Activated CD8-positive, alpha-beta memory T cell treated with anti-CD3 and anti-CD28 coated beads, Interleukin-2, amount 10 ng/mL, durations not matched to agents 7 days and 5 days (primary cell): Measurements from ENCODE around the gene WNK2. TPM values are rescaled to one million over a fixed set of nuclear protein-coding genes. Genes with fewer than 3 reads are reported as not detected.

Experiments used
- ATAC-seq: fragments of 150-1000 bp; cut with Tn5 transposase; one replicate; pipeline ENCODE4 v1.10.0; 2021; ENCODE audit warnings: moderate library complexity
- CTCF ChIA-PET: fragments of 350-600 bp; sonication (Branson Sonifier 250); formaldehyde crosslinking; loops from one replicate; lab custom pipeline; 2021; ENCODE audit warnings: antibody characterized with exemption; lab: Charles Lee
- DNase-seq: peaks from one replicate; pipeline ENCODE4 v3.0.0-alpha.2; 2020
- H3K27ac Mint-ChIP-seq: one replicate; pipeline ENCODE4 v1.8.0; 2021; ENCODE audit warnings: mild to moderate bottlenecking, mixed read lengths
- H3K27me3 Mint-ChIP-seq: one replicate; pipeline ENCODE4 v1.8.0; 2021; ENCODE audit warnings: mixed read lengths
- H3K36me3 Mint-ChIP-seq: one replicate; pipeline ENCODE4 v1.8.0; 2021; ENCODE audit warnings: mild to moderate bottlenecking, mixed read lengths
- H3K4me1 Mint-ChIP-seq: one replicate; pipeline ENCODE4 v1.8.0; 2021; ENCODE audit warnings: mixed read lengths
- H3K4me3 Mint-ChIP-seq: one replicate; pipeline ENCODE4 v1.8.0; 2021; ENCODE audit warnings: mild to moderate bottlenecking, moderate library complexity, mixed read lengths
- H3K9me3 Mint-ChIP-seq: one replicate; pipeline ENCODE4 v1.8.0; 2022; ENCODE audit warnings: low read depth, mixed read lengths
- total RNA-seq, 2 experiments: library from RNA; stranded (reverse); gene quantifications; one replicate each; pipeline ENCODE4 v1.2.3, GENCODE V29; 2021

WNK2 gene
- total RNA-seq, 2 experiments from 2014 or later = not detected

GRCh38 chr9:93184432-93185265 is 710 bp downstream of the WNK2 start:
- H3K27me3 Mint-ChIP-seq = peaks cover 60% of the 10 kb centered on the region
- H3K4me3 Mint-ChIP-seq = no peak overlapping the region
- ATAC-seq (peak; percentile 40), DNase-seq (no peak)
- no peaks in the 10 kb centered on the region for H3K36me3 Mint-ChIP-seq
- H3K27ac Mint-ChIP-seq = no peak overlapping the region
- peaks cover 4% of the 10 kb centered on the region for H3K4me1 Mint-ChIP-seq
- H3K9me3 Mint-ChIP-seq = no peaks in the 10 kb centered on the region
- CTCF ChIA-PET = no interaction called here

GRCh38 chr9:93185266-93186214 is 1.6 kb downstream of the WNK2 start:
- CTCF ChIA-PET = no interaction called here
- H3K9me3 Mint-ChIP-seq = no peaks in the 10 kb centered on the region
- DNase-seq = no peak
- peaks cover 4% of the 10 kb centered on the region for H3K4me1 Mint-ChIP-seq
- no peaks in the 10 kb centered on the region for H3K36me3 Mint-ChIP-seq
- ATAC-seq = no peak
- H3K4me3 Mint-ChIP-seq = no peak overlapping the region
- H3K27me3 Mint-ChIP-seq = peaks cover 53% of the 10 kb centered on the region
- no peak overlapping the region for H3K27ac Mint-ChIP-seq

GRCh38 chr9:93186215-93186945 is 2.4 kb downstream of the WNK2 start:
- Mint-ChIP-seq H3K27me3 (peaks cover 46% of the 10 kb centered on the region), H3K36me3 (no peaks in the 10 kb centered on the region), H3K9me3 (no peaks in the 10 kb centered on the region), H3K27ac (no peak overlapping the region), H3K4me1 (peaks cover 4% of the 10 kb centered on the region), H3K4me3 (no peak overlapping the region)
- CTCF ChIA-PET = no interaction called here
- ATAC-seq (no peak), DNase-seq (no peak)

GRCh38 chr9:93187047-93187446 is 3.1 kb downstream of the WNK2 start:
- peaks cover 43% of the 10 kb centered on the region for H3K27me3 Mint-ChIP-seq
- no peak overlapping the region for H3K27ac Mint-ChIP-seq
- no peaks in the 10 kb centered on the region for H3K36me3 Mint-ChIP-seq
- CTCF ChIA-PET = no interaction called here
- H3K9me3 Mint-ChIP-seq = no peaks in the 10 kb centered on the region
- no peak for DNase-seq
- ATAC-seq = no peak
- no peak overlapping the region for H3K4me3 Mint-ChIP-seq
- peaks cover 4% of the 10 kb centered on the region for H3K4me1 Mint-ChIP-seq

- Mint-ChIP-seq H3K27ac (no peak overlapping the region), H3K4me1 (peaks cover 4% of the 10 kb centered on the region), H3K4me3 (no peak overlapping the region), H3K9me3 (no peaks in the 10 kb centered on the region), H3K27me3 (peaks cover 38% of the 10 kb centered on the region), H3K36me3 (no peaks in the 10 kb centered on the region)
- ATAC-seq (no peak), DNase-seq (no peak)
- CTCF ChIA-PET = no interaction called here
These were observed 3.6 kb downstream of the WNK2 start for GRCh38 chr9:93187574-93187973.

- no peaks in the 10 kb centered on the region for H3K9me3 Mint-ChIP-seq
- CTCF ChIA-PET = no interaction called here
- no peak for DNase-seq
- no peaks in the 10 kb centered on the region for H3K4me1 Mint-ChIP-seq
- no peaks in the 10 kb centered on the region for H3K36me3 Mint-ChIP-seq
- H3K27me3 Mint-ChIP-seq = peaks cover 27% of the 10 kb centered on the region
- no peak overlapping the region for H3K4me3 Mint-ChIP-seq
- ATAC-seq = no peak
- H3K27ac Mint-ChIP-seq = no peak overlapping the region
These were observed 4.8 kb downstream of the WNK2 start for GRCh38 chr9:93188426-93189368.

GRCh38 chr9:93189369-93190132 is 5.6 kb downstream of the WNK2 start:
- H3K27ac Mint-ChIP-seq = no peak overlapping the region
- no peaks in the 10 kb centered on the region for H3K36me3 Mint-ChIP-seq
- no peaks in the 10 kb centered on the region for H3K4me1 Mint-ChIP-seq
- no peak overlapping the region for H3K4me3 Mint-ChIP-seq
- H3K9me3 Mint-ChIP-seq = no peaks in the 10 kb centered on the region
- CTCF ChIA-PET = no interaction called here
- peaks cover 26% of the 10 kb centered on the region for H3K27me3 Mint-ChIP-seq
- ATAC-seq (no peak), DNase-seq (no peak)

GRCh38 chr9:93190133-93190525 is 6.2 kb downstream of the WNK2 start:
- no peak overlapping the region for H3K4me3 Mint-ChIP-seq
- no peak for DNase-seq
- peaks cover 30% of the 10 kb centered on the region for H3K27me3 Mint-ChIP-seq
- H3K36me3 Mint-ChIP-seq = no peaks in the 10 kb centered on the region
- CTCF ChIA-PET = no interaction called here
- H3K27ac Mint-ChIP-seq = no peak overlapping the region
- no peaks in the 10 kb centered on the region for H3K4me1 Mint-ChIP-seq
- ATAC-seq = no peak
- no peaks in the 10 kb centered on the region for H3K9me3 Mint-ChIP-seq

GRCh38 chr9:93190656-93191353 is 6.9 kb downstream of the WNK2 start:
- Mint-ChIP-seq H3K27ac (no peak overlapping the region), H3K27me3 (peaks cover 26% of the 10 kb centered on the region), H3K36me3 (no peaks in the 10 kb centered on the region), H3K4me1 (no peaks in the 10 kb centered on the region), H3K9me3 (no peaks in the 10 kb centered on the region), H3K4me3 (no peak overlapping the region)
- ATAC-seq (no peak), DNase-seq (no peak)
- CTCF ChIA-PET = no interaction called here

- no peaks in the 10 kb centered on the region for H3K9me3 Mint-ChIP-seq
- ATAC-seq (no peak), DNase-seq (no peak)
- H3K36me3 Mint-ChIP-seq = no peaks in the 10 kb centered on the region
- CTCF ChIA-PET = no interaction called here
- H3K4me3 Mint-ChIP-seq = no peak overlapping the region
- H3K27ac Mint-ChIP-seq = no peak overlapping the region
- H3K4me1 Mint-ChIP-seq = no peaks in the 10 kb centered on the region
- H3K27me3 Mint-ChIP-seq = peaks cover 23% of the 10 kb centered on the region
These were observed 7.4 kb downstream of the WNK2 start for GRCh38 chr9:93191354-93191660.

- peaks cover 10% of the 10 kb centered on the region for H3K27me3 Mint-ChIP-seq
- H3K27ac Mint-ChIP-seq = no peak overlapping the region
- DNase-seq = no peak
- H3K36me3 Mint-ChIP-seq = no peaks in the 10 kb centered on the region
- H3K4me3 Mint-ChIP-seq = no peak overlapping the region
- CTCF ChIA-PET = no interaction called here
- H3K9me3 Mint-ChIP-seq = no peaks in the 10 kb centered on the region
- H3K4me1 Mint-ChIP-seq = no peaks in the 10 kb centered on the region
- ATAC-seq = no peak
These were observed 8.9 kb downstream of the WNK2 start for GRCh38 chr9:93192721-93193387.
